PC-3 (cell line): Measurements from ENCODE around the gene NSUN4. TPM values are rescaled to one million over a fixed set of nuclear protein-coding genes. Genes with fewer than 3 reads are reported as not detected.

Experiments
- ATAC-seq: fragments of 200-7000 bp; cut with Tn5 transposase; 2 replicates; pipeline ENCODE4 v1.9.1; 2020; ENCODE audit warnings: mild to moderate bottlenecking, moderate library complexity
- BruUV-seq: library from RNA; stranded (reverse); fragments of 400-500 nt; replicated peaks from 2 replicates; lab custom pipeline; 2021; lab: Mats Ljungman, UMichigan
- CTCF ChIA-PET: fragments of 300-600 bp; sonication (Branson Sonifier 250); formaldehyde crosslinking; loops from one replicate; lab custom pipeline; 2022; ENCODE audit warnings: antibody characterized with exemption; lab: Charles Lee
- POLR2A ChIA-PET: fragments of 300-600 bp; sonication (Branson Sonifier 250); formaldehyde crosslinking; loops from one replicate; lab custom pipeline; 2022; ENCODE audit warnings: antibody characterized with exemption; ENCODE audit not compliant: unreplicated experiment; lab: Charles Lee
- DNase-seq: peaks from one replicate; pipeline ENCODE4 v3.0.0-alpha.2; 2015
- H2AFZ ChIP-seq: fragments of 300-600 bp; sonication (generic); 2 replicates; pipeline ENCODE4 v1.6.0; 2016; ENCODE audit warnings: antibody characterized with exemption, low read length
- H3F3A ChIP-seq: fragments of 300-600 bp; sonication (generic); one replicate; pipeline ENCODE4 v1.6.0; 2017; ENCODE audit warnings: antibody characterized with exemption, low read length, control low read depth, mild to moderate bottlenecking; ENCODE audit not compliant: unreplicated experiment
- H3K27ac ChIP-seq: fragments of 300-600 bp; sonication (generic); 2 replicates; pipeline ENCODE4 v1.5.1; 2016; ENCODE audit warnings: mild to moderate bottlenecking, low read length
- H3K27me3 ChIP-seq: fragments of 300-600 bp; sonication (generic); 2 replicates; pipeline ENCODE4 v1.6.1; 2016; ENCODE audit warnings: low read length, mixed read lengths
- H3K36me3 ChIP-seq: fragments of 300-600 bp; sonication (generic); 2 replicates; pipeline ENCODE4 v1.6.1; 2016; ENCODE audit warnings: low read depth, mixed run types, low read length, mixed read lengths
- H3K4me1 ChIP-seq: fragments of 300-600 bp; sonication (generic); 2 replicates; pipeline ENCODE4 v1.5.1; 2016; ENCODE audit warnings: low read length; ENCODE audit not compliant: insufficient read depth
- H3K4me2 ChIP-seq: fragments of 300-600 bp; sonication (generic); 2 replicates; pipeline ENCODE4 v1.6.0; 2016; ENCODE audit warnings: low read length
- H3K4me3 ChIP-seq: fragments of 300-600 bp; sonication (generic); 2 replicates; pipeline ENCODE4 v1.5.1; 2016; ENCODE audit warnings: mild to moderate bottlenecking, low read length, mixed read lengths
- H3K79me2 ChIP-seq: fragments of 300-600 bp; sonication (generic); 2 replicates; pipeline ENCODE4 v1.6.1; 2017; ENCODE audit warnings: low read length, mixed read lengths
- H3K9ac ChIP-seq: fragments of 300-600 bp; sonication (generic); 2 replicates; pipeline ENCODE4 v1.6.0; 2016; ENCODE audit warnings: mild to moderate bottlenecking, low read length
- H3K9me2 ChIP-seq: fragments of 300-600 bp; sonication (generic); replicated peaks from 2 replicates; pipeline ENCODE4 v1.6.1; 2016; ENCODE audit warnings: mixed run types, low read length, mixed read lengths
- H3K9me3 ChIP-seq: fragments of 300-600 bp; sonication (generic); 2 replicates; pipeline ENCODE4 v1.6.1; 2016; ENCODE audit warnings: low read length, mixed read lengths
- H4K20me1 ChIP-seq: fragments of 300-600 bp; sonication (generic); 2 replicates; pipeline ENCODE4 v1.6.1; 2016; ENCODE audit warnings: low read length, mixed read lengths
- EZH2 ChIP-seq: fragments of 300-600 bp; sonication (generic); IDR thresholded peaks from one replicate; pipeline ENCODE4 v1.6.1; 2017; ENCODE audit warnings: antibody characterized with exemption, mild to moderate bottlenecking, low read length; ENCODE audit not compliant: unreplicated experiment
- EZH2phosphoT487 ChIP-seq: fragments of 300-600 bp; sonication (generic); IDR thresholded peaks from 2 replicates; pipeline ENCODE4 v1.6.1; 2018; ENCODE audit warnings: mild to moderate bottlenecking, antibody characterized with exemption, low read length, borderline replicate concordance
- intact Hi-C: fragments of 100-400 bp; cut with micrococcal nuclease; formaldehyde crosslinking; loops from 2 replicates; pipeline ENCODE4 v1.9.0; 2023
- total RNA-seq: library from RNA; depleted of rRNA; stranded (reverse); fragments of >200 nt; gene quantifications from 2 replicates; pipeline ENCODE4 v1.2.3, GENCODE V29; 2014
- TF ChIP-seq, protein P1 (sequence below): fragments of 300-600 bp; sonication (generic); conservative IDR thresholded peaks from 2 replicates; pipeline ENCODE4 v1.5.1; 2017; ENCODE audit warnings: antibody characterized with exemption, low read depth, mild to moderate bottlenecking, low read length

NSUN4 gene
- total RNA-seq, 1 experiment from 2014 or later = 16.8 TPM

DNA sequence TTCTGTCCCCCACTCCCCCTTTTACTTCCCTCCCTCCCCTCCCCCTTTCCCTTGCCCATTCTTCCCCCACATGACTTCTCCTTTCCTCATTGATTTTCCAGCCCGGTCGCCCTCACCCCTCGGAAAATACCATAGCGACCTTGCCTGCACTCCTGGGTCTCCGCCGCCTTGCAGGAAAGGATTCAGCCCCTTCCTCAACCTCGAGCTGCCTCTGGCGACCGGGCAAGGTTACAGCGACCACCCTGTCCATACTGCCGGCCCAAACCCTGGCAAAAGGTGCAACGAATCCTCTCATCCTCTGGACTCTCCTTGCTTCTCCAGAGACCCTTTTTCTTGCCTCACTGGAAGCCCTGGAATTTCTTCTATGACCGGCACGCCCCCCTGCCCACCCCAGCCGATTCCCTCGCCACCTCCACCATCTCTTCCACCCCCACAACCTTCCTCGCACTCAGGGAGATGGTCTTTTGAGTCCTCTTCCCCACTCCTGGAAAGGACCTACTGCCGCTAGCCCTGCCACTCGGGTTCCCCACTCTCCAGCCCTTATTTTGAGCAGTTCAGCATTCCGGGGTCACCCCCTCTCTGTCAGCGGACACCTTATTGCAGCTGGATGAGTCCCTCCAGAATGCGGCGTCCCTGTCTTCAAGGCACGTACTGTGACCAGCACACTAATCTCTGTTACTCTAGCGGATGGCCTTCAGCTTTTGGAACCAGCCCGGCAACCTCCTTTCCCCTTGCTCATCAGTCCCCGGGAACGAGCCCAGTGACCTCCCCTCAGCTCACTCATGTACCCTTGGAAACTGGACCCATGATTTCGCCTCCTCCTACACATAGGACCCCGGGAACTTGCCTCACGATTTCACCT, 846 bp downstream of the NSUN4 start:
- Histone ChIP-seq H2AFZ (peak overlapping the region; percentile 79), H3K4me3 (peak overlapping the region; percentile 88), H3K27me3 (no peaks in the 10 kb centered on the region), H3K27ac (peak overlapping the region; percentile 78; the same call in 1 of the 2 replicates), H3K9me2 (no peaks in the 10 kb centered on the region), H3K79me2 (peaks cover 39% of the 10 kb centered on the region), H3K4me1 (peaks cover 14% of the 10 kb centered on the region), H3K9ac (peak overlapping the region; percentile 94), H3F3A (no peaks in the 10 kb centered on the region), H3K9me3 (no peaks in the 10 kb centered on the region), H3K4me2 (peak overlapping the region; percentile 86), H4K20me1 (no peaks in the 10 kb centered on the region), H3K36me3 (peaks cover 16% of the 10 kb centered on the region; the same call in 1 of the 2 replicates)
- no TSS peak for BruUV-seq
- POLR2A ChIA-PET = interaction anchor here (0.6 kb wide), 1 partner anchor 27 kb away, joined by 3 read pairs; no protein-coding TSS in a partner anchor
- CTCF ChIA-PET = interaction anchor here (0.6 kb wide), 1 partner anchor 97 kb away, joined by 7 read pairs; no protein-coding TSS in a partner anchor
- intact Hi-C loops = no loop called here
- no peak for DNase-seq
- TF ChIP-seq EZH2 (no peak), EZH2phosphoT487 (no peak)
- TF ChIP-seq, protein P1, sequence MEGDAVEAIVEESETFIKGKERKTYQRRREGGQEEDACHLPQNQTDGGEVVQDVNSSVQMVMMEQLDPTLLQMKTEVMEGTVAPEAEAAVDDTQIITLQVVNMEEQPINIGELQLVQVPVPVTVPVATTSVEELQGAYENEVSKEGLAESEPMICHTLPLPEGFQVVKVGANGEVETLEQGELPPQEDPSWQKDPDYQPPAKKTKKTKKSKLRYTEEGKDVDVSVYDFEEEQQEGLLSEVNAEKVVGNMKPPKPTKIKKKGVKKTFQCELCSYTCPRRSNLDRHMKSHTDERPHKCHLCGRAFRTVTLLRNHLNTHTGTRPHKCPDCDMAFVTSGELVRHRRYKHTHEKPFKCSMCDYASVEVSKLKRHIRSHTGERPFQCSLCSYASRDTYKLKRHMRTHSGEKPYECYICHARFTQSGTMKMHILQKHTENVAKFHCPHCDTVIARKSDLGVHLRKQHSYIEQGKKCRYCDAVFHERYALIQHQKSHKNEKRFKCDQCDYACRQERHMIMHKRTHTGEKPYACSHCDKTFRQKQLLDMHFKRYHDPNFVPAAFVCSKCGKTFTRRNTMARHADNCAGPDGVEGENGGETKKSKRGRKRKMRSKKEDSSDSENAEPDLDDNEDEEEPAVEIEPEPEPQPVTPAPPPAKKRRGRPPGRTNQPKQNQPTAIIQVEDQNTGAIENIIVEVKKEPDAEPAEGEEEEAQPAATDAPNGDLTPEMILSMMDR = no peak
- ATAC-seq = no peak

DNA sequence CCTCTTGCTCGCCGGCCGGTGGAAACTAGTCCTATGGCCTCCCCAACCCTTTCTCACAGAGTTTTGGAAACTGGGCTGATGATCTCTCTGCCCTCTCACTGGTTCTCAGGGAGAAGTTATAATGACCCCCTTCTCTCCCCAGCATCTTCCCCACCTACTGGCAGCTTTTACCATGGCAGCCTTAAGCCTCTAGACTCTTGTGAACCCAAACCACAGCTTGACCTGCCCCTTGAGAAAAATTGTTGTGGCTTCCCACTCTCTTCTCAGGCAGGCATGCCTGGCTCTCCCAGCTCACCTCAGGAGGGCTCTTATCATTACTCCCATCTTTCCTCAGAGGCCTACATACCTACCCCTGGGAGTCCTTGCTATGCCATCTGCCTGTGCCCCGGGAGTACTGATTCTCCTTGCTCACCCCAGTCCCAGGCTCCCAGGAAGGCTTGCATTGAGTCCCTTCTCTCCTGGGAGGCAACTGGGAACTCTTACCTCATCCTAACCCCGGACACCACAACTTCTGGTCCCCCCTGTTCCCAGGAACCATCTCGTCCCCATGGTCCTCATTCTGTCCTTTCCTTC, 1.6 kb downstream of the NSUN4 start:
- Histone ChIP-seq H3F3A (no peaks in the 10 kb centered on the region), H3K27me3 (no peaks in the 10 kb centered on the region), H3K9me3 (no peaks in the 10 kb centered on the region), H3K27ac (no peak overlapping the region), H3K79me2 (peaks cover 39% of the 10 kb centered on the region), H3K4me1 (peaks cover 14% of the 10 kb centered on the region), H2AFZ (no peak overlapping the region), H3K9me2 (no peaks in the 10 kb centered on the region), H3K4me2 (peak overlapping the region; percentile 86), H4K20me1 (no peaks in the 10 kb centered on the region), H3K9ac (no peak overlapping the region), H3K4me3 (peak overlapping the region; percentile 88; the same call in 1 of the 2 replicates), H3K36me3 (peaks cover 22% of the 10 kb centered on the region; the same call in 1 of the 2 replicates)
- ATAC-seq (no peak), DNase-seq (peak; percentile 23)
- no TSS peak for BruUV-seq
- ChIA-PET POLR2A (no interaction called here), CTCF (interaction anchor here (0.6 kb wide), 1 partner anchor 97 kb away, joined by 7 read pairs; no protein-coding TSS in a partner anchor)
- TF ChIP-seq, protein P1 = peak; percentile 40
- TF ChIP-seq EZH2 (no peak), EZH2phosphoT487 (no peak)
- intact Hi-C loops = no loop called here
